ENCODE results near the gene DCN.

DCN gene

GRCh38 chr12:91140026-91140931 is 42.3 kb downstream of the DCN start:
- DNase-seq (ENCODE audit: low read depth in 1 of 2, low spot score in 1 of 2): no peak

DNA sequence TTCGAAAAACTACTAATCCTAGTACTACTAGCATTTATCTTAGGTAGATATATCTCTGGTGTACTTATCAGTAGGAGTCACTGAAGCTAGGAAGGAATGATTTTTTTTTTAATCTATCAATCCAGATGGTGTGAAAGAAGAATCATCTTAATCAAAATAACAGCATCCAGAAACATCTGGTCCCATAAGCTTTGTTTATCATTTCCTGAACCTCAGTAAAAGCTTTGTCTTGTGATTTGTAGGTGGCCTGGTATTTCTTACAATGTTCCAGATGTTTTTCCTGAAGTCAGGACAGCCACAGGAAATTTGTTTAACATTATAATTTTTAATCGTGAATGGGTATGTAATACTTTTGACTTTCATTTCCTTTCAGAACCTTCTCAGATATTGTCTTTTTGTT is 43.3 kb downstream of the DCN start:
- no peak for DNase-seq (ENCODE audit: low read depth in 1 of 2, low spot score in 1 of 2)

- DNase-seq (ENCODE audit: low read depth in 1 of 2, low spot score in 1 of 2): no peak
Observed at GRCh38 chr12:91138337-91138920, 44.2 kb downstream of the DCN start.

DNA sequence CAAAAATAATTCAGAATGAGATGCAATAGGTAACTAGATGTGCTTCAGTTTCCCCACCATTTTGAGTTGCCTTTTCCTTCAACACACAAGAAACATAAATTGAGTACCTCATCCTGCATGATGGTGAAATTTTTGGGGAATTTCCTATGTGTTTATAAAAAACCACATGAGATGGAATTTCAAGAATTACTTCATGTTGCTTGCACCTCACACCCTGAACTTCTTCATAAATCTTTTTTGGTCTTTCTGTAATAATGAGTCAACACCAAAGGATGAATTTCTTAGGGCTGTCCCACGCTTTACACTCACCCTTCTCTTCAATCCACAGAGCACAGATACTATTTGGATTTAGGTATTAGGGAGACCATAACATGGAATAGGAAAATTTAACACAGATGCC is 48.7 kb downstream of the DCN start:
- no peak for DNase-seq (ENCODE audit: low read depth in 1 of 2, low spot score in 1 of 2)

DNA sequence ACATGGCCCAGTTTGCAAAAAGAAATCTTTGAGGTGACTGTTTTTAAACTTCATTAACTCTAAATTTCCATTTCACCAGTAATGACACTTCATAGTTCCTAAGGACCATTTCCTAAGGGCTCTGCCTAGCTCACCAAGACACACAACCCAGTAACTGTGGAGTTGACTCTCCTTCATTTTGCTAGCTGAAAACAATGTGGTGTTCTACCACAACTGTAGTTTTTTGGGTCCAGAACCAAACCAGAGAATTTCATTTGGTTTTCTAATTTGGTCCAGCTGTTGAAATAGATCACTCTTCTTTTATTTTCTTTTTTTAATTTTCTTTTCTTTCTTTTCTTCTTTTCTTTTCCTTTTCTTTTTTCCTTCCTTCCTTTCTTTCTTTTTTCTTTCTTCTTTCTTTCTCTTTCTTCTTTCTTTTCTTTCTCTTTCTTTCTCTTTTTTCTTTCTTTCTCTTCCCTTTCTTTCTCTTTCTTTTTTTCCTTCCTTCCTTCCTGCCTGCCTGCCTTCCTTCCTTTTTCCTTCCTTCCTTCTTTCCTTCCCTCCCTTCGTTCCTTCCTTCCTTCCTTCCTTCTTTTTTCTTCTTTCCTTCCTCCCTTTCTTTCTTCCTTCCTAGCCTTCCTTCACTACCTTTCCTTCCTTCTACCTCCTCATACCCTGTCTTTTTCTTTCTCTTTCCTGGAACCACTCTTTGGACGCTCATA is 52.8 kb downstream of the DCN start:
- DNase-seq (ENCODE audit: low read depth in 1 of 2, low spot score in 1 of 2): no peak

- DNase-seq (ENCODE audit: low read depth in 1 of 2, low spot score in 1 of 2): no peak
Observed at GRCh38 chr12:91127751-91128150, 54.9 kb downstream of the DCN start.

DNA sequence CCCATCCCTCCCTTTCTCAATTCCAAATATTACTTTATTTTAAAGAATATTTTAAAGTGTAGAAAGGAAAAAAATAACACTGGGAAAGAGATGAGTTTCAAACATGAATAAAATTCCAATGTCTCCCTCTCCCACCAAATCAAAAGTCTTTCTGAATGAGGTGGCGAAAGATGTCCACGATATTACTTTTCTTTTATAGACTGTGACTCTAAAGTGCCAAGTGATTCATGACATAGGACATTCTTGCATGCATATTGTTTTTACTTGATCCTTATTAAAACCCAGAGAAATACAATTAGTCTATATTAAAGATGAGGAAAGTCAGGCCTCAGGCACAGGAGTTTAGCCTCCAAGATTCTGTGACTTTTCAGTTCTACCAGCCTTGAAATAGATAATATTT is 55.3 kb downstream of the DCN start:
- no peak for DNase-seq (ENCODE audit: low read depth in 1 of 2, low spot score in 1 of 2)

GRCh38 chr12:91126516-91126915 is 56.1 kb downstream of the DCN start:
- no peak for DNase-seq (ENCODE audit: low read depth in 1 of 2, low spot score in 1 of 2)

DNA sequence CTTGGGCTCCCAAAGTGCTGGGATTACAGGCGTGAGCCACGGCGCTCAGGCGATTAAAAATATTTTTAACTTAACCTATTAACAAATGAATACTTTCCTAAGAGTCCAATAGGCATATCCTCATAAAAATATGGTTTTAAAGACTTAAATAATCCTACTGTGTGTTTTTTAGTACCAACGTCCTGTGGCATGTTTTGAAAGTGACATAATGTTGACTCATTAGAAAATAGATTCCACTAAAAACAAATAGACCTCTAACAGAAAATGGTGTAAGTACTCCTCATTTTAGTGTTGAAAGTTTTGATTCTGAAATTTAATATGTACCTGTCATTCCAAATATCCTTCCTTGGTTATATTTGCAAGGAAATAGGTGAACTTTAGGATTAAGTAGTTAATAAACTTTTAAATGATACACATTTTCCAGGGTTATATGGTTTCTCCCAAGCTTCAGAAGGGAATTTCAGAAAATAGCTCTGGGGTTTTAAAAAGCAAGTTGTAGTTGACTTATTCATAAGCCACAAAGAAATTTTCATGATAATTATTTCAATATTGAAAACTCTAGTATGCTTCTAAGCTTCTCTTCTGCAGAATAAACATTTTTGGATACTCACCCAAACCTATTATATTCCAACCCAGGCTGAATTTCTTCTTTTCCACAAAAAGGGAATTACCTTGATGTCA is 59.2 kb downstream of the DCN start:
- DNase-seq (ENCODE audit: low read depth in 1 of 2, low spot score in 1 of 2): no peak

DNA sequence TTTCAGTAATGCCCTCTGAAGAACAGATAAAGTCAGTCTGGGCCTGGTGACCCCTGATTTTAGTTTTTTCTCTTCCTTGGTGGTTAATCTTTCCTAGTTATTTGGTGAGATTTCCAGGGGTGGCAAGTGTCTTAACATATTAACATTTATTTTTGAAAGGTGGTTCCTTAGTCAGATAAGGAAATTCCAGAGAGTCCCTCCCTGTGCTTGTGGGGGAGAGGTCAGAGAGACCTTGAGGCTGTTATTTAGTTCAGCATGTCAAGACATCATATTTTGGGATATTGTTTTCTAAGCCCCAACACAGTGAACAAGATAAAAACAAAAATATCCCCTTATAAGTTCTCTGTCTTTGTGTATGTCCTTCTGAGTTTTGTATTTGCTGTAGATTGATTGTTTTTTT is 61.8 kb downstream of the DCN start:
- DNase-seq (ENCODE audit: low read depth in 1 of 2, low spot score in 1 of 2): no peak

GRCh38 chr12:91119089-91119488 is 63.5 kb downstream of the DCN start:
- DNase-seq (ENCODE audit: low read depth in 1 of 2, low spot score in 1 of 2): no peak

DNA sequence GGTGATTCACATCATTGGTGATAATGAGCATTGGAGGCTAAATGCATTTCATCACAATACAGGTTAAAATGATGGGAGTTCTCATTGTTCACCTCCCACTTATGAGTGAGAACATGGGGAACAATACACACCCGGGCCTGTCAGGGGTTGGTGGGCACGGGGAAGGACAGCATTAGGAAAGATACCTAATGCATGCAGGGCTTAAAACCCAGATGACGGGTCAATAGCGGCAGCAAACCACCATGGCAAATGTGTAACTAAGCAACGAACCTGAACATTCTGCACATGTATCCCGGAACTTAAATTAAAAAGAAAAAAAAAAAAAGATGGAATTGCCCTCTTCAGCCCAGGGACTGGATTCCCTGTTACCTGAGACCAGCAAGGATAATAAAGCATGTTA is 69.0 kb downstream of the DCN start:
- no peak for DNase-seq (ENCODE audit: low read depth in 1 of 2, low spot score in 1 of 2)

GRCh38 chr12:91111366-91112325 is 71.0 kb downstream of the DCN start, which contains the start of gene LUM:
LUM (minus strand) TSS chr12:91111494; CDS start chr12:91108979, 2,515 bp downstream.
- DNase-seq (ENCODE audit: low read depth in 1 of 2, low spot score in 1 of 2): no peak

- no peak for DNase-seq (ENCODE audit: low read depth in 1 of 2, low spot score in 1 of 2)
Observed at GRCh38 chr12:91110311-91110924, 72.2 kb downstream of the DCN start.

DNA sequence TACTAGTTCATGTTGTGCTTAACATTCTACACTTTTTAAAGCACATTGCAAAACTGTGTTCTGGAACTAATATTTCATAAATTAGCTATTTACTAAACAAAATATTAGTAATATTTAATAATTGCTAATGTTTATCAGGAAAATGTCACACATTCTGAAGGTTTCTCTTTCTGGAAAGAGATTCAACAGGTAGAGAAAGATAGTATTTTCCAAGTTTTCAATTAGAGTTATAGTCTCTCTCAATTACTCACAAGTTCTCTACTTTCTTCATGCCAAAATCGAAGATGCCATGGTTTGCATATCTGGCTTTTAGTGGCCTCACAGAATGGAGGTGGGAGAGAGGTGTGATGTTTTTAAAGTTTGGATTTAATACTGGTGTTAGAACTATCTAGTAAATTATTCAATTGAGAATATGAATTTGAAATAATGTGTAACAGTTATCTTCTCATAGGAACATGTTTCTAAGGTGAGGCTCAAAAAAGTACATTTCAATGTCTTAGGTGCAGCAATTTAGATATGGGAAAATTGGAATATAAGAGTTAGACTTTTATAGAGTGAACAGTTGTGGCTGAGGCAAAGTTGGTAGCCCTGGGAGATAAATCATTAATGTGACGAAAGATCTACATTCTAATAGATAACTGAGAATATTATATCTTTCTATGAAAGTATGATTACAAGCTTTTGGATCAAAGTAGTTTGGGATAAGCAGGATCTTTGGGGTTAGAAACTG is 72.9 kb downstream of the DCN start:
- no peak for DNase-seq (ENCODE audit: low read depth in 1 of 2, low spot score in 1 of 2)

GRCh38 chr12:91109148-91109564 is 73.5 kb downstream of the DCN start:
- peak in 1 of 2 donors; percentile 12 for DNase-seq (ENCODE audit: low read depth in 1 of 2, low spot score in 1 of 2)

DNA sequence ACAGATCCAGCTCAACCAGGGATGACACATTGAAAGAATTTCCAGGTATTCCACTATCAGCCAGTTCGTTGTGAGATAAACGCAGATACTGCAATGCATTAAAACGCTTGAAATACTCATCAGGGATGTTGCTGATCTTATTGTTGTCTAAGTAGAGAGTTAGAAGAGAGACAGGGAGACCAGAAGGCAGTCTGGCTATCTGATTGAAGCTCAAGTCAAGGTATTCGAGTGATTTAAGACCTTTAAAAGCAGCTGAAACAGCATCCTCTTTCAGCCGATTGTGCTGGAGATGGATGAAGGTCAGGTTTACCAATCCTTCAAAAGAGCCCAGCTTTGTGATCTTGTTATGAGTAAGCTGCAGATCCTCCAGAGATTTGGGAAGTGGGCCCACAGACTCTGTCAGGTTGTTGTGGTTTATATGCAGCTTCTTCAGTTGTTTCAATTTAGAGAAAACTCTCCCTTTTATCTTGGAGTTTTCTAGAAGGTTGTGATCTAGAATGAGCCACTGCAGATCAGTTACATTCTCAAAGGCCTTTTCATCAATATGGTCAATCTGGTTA is 74.3 kb downstream of the DCN start:
- DNase-seq (ENCODE audit: low read depth in 1 of 2, low spot score in 1 of 2): no peak

GRCh38 chr12:91106283-91106682 is 76.3 kb downstream of the DCN start:
- no peak for DNase-seq (ENCODE audit: low read depth in 1 of 2, low spot score in 1 of 2)

DNA sequence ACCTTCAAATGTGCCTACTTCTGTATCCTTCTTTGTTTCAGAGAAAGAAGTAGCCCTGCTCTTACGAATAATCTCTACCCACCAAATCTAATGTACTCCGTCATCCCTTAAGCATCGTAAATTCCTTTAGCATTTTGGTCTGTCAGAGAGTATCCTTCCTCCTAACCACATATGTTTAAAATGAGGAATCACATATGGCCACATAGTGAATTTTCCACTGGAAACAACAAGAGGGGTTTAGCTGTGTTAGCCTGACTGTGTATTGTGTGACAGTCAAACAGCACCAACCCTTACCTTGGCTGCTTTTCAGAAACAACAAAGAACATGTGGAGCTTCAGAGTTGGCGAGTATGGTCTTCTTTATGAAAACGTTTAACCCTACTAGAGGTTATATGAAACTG is 76.8 kb downstream of the DCN start:
- DNase-seq (ENCODE audit: low read depth in 1 of 2, low spot score in 1 of 2): no peak
